NCI-H187 (cell line): Measurements from ENCODE around the gene SUPT6H.
A peak's percentile ranks its signal among the peaks of the same experiment; 100 is the strongest.

Source experiments
- DNase-seq, 2 experiments: peaks; one replicate each; lab custom pipeline; 2025; lab: John Stamatoyannopoulos, UW

The SUPT6H gene

DNA sequence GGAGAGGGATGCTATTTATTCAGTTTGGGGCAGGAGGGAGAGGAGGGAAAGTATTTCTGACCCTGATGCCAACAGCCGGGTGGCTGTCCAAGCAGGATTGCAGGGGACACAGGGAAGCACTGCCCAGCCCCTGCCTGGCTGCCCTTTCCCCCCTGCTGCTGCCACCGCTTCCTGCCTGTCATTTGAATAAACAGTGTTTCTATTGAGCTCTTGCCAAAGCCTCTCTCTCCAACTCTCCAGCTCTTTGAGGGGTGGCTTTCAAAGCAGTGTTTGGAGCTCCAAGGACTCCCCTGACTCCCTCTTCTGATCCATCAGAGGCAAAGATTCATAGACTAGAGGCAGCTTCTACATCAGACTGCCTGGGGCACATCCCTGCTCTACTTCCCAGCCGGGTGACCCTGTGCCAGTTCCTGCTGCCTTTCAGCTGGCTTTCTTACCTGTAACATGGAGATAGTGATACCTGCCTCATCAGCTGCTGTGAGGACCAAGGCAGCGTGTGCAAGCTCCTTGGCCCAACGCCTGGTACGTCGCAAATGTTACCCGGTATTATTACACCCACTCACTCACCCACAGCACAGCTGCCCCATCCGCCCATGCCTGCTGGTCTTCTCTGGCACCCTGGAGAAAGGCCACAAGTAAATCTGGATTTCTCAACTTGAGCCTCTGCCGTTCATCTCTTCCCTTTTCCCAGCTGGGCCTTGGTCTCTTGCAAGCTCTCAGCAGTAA, 40.2 kb downstream of the SUPT6H start:
- no peak for DNase-seq

GRCh38 chr17:28702752-28703150, 40.7 kb downstream of the SUPT6H start:
- no peak for DNase-seq

DNA sequence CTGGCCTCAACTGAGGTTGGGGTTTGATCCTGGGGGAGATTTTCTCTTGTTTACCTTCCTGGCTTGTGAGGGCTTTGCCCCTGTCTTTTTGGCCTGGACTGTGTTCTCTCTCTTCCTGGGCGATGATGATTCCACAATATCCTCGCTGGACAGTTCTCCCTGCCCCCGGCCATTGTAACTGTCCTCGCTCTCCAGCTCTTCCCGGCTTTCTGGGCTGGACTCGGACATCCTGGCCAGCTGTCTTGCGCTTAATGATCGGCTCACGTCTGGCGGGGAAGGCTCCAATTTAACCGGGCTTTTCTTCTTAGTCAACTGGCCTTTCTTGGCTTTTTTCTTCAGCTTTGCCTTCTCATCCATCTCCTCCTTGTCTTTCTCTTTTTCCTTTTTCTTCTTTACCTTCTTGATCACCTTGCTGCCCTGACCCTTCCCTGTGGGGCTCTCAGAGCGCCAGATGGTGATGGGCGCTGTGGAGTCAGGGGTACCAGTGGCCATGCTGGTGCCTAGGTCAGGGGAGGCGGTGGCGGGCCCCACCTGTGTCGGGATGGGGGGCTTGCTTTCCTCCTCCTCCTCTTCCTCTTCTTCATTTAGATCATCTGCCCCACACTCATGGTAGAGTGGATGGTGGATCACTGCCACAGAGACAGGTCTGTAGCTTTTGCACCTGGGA, 41.7 kb downstream of the SUPT6H start:
- DNase-seq = no peak

GRCh38 chr17:28704219-28704858, 42.3 kb downstream of the SUPT6H start:
- DNase-seq = no peak

DNA sequence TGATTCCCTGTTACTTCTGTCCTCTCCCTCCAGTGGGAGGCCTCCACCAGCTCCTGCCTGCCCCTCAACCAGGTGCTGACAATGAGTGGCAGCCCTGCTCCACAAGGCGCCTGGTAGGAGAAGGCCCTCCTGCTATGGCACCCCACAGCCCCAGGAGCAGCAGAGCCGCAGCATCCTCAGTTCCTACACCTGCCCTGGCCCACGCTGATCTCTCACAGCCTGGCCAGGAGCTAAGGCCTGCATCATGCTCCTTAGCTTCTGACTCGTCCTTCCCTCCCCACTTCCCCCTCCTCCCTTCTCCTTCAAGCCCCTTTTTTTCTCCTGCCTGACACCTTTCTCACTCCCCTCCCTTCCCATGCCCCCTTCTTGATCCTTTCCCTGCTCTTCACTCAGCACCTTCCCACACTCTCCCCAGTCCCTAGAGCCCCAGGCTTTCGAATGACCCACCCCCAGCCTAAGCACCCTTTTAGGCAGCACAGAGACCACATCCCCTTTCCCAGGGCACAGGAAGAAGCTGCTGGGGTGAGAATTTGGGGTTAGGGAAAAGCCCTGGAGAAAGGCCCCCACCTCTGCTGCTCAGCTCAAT, 43.2 kb downstream of the SUPT6H start:
- no peak for DNase-seq

- no peak for DNase-seq
These were observed 43.8 kb downstream of the SUPT6H start for GRCh38 chr17:28705728-28706334.

GRCh38 chr17:28706471-28707338, 44.7 kb downstream of the SUPT6H start:
- DNase-seq = no peak

GRCh38 chr17:28707339-28707720, 45.3 kb downstream of the SUPT6H start:
- DNase-seq = no peak

DNA sequence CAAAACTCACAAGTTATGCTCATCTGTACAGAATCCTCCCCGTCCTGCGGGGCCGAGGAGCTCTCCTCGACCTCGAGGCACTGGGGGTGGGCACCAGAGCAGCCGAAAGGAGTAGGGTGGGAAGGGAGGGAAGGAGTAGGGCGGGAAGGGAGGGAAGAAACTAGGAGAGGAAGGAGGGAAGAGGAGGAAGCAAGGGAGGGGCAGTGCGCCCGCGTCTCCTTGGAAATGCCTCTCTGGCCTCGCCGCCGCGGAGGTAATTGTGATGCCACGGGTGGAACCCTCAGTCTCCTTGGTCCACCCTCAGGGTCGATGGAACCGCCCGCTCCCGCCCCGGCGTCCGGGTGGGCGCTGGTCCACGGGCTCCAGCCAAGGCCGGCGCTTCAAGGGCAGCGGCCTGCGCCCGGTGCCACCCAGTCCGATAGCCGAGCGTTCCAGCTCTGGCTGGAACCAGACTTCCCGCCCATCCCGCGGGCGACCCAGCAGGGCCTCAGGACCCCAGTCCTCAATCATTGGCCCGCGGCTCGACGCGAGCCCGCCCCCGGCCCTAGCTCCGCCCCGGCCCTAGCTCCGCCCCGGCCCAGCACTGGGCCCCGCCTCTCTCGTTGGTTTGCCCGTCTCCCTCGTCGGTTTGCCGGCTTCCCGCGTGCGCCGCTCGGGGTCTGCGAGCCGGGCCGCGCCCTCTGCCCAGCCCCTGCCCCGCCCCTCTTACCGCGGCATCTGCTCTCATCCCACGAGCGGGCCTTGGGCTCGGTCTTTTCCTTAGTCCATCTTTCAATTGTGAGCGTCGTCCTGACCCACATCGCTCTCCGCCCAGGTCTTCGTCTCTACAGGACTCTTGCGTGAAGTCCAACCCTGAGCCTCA, 49.1 kb downstream of the SUPT6H start:
- peak; percentile 76 to 85 for DNase-seq

DNA sequence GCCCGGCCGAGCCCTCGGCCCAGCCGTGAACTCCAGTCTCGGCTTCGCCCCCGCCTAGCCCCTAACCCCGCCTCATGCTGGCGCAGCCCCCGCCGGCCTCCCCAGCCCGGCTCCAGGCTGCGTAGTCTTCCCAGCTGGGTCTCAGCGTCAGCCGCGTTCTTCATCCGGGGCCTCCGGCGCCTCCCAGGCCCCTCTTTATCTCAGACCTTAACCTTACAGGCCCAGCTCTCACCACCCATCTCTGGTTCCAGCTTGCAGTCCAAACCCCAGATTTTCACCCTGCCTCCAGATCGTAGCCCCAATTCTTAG, 49.7 kb downstream of the SUPT6H start, which contains the start of gene PROCA1:
PROCA1 (minus strand) TSS at position 166 of the 309 bp plus-strand sequence. CDS start 228 bp downstream, outside the sequence.
- no peak for DNase-seq

DNA sequence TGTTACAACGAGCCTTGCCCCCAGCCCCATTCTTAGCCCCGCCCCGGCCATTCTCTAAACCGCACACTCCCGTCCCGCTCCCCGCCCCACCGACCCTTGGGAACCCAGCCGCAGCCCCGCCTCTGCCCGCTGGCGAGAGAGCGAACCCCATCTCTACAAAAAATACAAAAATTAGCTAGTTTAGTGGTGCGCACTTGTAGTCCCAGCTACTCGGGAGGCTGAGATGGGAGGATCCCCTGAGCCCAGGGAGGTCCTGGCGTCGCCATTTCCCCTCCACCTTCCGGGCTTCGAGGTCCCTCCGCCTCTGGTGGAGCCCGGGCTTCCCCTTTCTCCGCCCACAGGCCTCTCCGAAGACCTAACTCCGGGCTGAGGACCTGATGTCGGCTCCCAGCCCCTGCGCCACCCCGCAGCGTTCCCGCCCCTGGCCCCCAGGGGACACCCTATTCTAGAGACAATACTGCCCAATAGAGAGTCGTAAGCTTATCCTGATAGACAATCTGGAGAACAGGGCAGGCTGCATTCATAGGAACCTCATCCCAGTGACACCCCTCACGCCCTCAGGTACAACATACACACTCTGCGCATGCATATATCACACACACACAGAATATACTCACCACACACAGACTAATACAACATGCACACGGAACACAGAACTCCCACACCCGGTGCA, 50.2 kb downstream of the SUPT6H start:
- no peak for DNase-seq

- no peak for DNase-seq
These were observed 50.9 kb downstream of the SUPT6H start for GRCh38 chr17:28712705-28713415.

- DNase-seq = no peak
These were observed 52.3 kb downstream of the SUPT6H start for GRCh38 chr17:28714281-28714680.

DNA sequence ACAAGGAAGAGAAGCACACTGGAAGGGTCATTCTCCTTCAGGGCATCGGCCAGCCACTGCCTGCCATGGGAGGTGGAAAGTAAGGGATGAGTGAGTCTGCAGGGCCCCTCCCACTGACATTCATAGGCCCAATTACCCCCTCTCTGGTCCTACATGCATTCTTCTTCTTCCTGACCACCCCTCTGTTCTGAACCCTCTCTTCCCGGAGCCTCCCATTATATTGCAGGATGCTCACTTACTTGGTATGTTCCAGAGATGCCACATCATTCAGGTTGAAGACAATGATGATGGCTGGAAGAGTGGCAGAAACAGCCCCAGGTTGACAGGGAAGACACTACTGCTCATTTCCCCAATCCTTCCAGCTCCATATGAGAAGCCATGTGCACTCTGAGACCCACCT, 53.2 kb downstream of the SUPT6H start:
- DNase-seq = no peak

- no peak for DNase-seq
These were observed 55.0 kb downstream of the SUPT6H start for GRCh38 chr17:28716740-28717577.

- no peak for DNase-seq
These were observed 55.8 kb downstream of the SUPT6H start, which contains the start of gene RAB34 for GRCh38 chr17:28717578-28718332. RAB34 (minus strand) TSS chr17:28717868; CDS start chr17:28717266, 602 bp downstream.

DNA sequence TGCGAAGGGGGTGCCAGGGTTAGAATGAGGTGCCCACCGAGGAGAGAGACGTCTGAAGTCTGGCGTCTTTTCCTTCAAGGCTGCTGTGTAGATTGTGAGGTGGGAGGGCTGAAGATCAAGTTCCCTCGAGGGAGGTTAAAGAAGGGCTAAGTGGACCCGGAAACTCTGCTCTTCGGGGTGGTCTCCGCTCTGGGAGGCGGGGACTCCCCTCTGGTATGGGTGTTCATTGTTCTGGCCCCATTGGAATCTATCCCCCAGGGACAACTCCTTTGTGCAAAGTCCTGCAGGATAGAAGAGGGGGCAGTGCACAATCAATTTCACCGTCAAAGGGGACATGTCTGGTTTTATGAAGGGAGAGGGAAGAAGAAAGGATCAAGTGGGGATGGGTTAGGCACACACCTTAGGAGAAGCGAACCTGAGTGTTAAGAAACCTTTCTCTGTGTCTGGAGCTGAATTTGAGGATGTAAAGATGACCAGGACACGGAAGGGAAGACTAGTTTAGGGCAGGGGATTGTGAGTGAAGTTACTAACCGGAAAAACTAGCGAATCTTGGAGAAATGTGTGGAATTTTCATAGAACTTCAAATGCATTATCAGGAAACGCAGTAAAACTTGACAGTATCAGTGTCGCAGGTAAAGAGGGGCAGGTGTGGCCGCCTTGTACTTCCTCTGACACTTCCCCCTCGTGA, 56.5 kb downstream of the SUPT6H start:
- no peak for DNase-seq
